ENCODE results near the gene GABRB1.

Gene GABRB1

DNA sequence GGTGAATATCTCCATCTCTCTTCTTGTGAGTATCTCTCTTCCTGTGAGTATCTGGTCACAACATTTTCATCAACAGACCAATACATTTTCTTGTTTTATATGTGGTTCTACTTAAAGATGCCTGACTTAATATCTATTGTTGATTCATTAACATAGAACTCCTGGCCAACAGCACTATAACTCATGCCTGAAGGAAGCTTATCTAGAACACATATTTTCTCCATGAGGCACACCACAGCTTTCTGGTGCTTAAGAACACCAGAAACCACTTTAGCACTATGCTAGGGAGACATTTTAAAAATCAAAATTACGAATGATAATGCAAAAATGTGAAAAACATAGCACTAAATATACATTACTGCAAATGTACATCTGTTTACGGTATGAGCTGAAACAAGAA lies 190.4 kb downstream of the GABRB1 start:
- H3K4me2 ChIP-seq (ENCODE audit: low read length), result no peak overlapping the region
- H3K4me1 ChIP-seq, result no peaks in the 10 kb centered on the region
- H3K9ac ChIP-seq, result no peak overlapping the region
- TF ChIP-seq, protein P1, sequence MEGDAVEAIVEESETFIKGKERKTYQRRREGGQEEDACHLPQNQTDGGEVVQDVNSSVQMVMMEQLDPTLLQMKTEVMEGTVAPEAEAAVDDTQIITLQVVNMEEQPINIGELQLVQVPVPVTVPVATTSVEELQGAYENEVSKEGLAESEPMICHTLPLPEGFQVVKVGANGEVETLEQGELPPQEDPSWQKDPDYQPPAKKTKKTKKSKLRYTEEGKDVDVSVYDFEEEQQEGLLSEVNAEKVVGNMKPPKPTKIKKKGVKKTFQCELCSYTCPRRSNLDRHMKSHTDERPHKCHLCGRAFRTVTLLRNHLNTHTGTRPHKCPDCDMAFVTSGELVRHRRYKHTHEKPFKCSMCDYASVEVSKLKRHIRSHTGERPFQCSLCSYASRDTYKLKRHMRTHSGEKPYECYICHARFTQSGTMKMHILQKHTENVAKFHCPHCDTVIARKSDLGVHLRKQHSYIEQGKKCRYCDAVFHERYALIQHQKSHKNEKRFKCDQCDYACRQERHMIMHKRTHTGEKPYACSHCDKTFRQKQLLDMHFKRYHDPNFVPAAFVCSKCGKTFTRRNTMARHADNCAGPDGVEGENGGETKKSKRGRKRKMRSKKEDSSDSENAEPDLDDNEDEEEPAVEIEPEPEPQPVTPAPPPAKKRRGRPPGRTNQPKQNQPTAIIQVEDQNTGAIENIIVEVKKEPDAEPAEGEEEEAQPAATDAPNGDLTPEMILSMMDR (IDR thresholded peaks at IDR 0.05), result no peak
- H2AFZ ChIP-seq, result no peak overlapping the region
- H3K27ac ChIP-seq, result no peak overlapping the region
- no peaks in the 10 kb centered on the region for H3K36me3 ChIP-seq (ENCODE audit: control insufficient read depth, insufficient read depth, low read length)
- H3K4me3 ChIP-seq (ENCODE audit: low read depth, low read length), result no peak overlapping the region
- H3K79me2 ChIP-seq, result no peaks in the 10 kb centered on the region
- no peaks in the 10 kb centered on the region for H3K9me3 ChIP-seq (ENCODE audit: control insufficient read depth, low read length)
- no peaks in the 10 kb centered on the region for H3K27me3 ChIP-seq (ENCODE audit: control insufficient read depth, insufficient read depth, low read length)

DNA sequence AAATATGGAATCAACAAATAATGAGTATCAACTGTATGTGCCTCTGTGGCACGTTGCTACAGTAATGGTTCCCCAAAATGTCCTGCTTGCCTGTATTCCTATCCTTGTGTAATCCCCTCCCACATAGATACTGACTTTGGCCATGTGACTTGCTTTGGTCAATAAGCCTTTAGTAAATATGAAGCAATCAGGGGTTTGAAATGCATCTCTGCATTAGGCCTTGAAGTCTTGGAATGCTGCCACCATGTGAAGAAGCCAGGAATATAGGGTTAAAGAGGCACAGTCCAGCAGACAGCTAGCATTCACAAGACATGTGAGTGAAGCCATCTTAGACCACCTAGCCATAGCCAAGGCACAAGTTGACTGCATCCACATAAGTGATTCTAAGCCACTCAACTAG lies 190.9 kb downstream of the GABRB1 start:
- H3K27ac ChIP-seq, result no peak overlapping the region
- no peak overlapping the region for H3K9ac ChIP-seq
- no peaks in the 10 kb centered on the region for H3K36me3 ChIP-seq (ENCODE audit: control insufficient read depth, insufficient read depth, low read length)
- H3K27me3 ChIP-seq (ENCODE audit: control insufficient read depth, insufficient read depth, low read length), result no peaks in the 10 kb centered on the region
- H3K9me3 ChIP-seq (ENCODE audit: control insufficient read depth, low read length), result no peaks in the 10 kb centered on the region
- H3K4me3 ChIP-seq (ENCODE audit: low read depth, low read length), result no peak overlapping the region
- TF ChIP-seq, protein P1 (IDR thresholded peaks at IDR 0.05), result no peak
- no peak overlapping the region for H2AFZ ChIP-seq
- no peaks in the 10 kb centered on the region for H3K79me2 ChIP-seq
- H3K4me2 ChIP-seq (ENCODE audit: low read length), result no peak overlapping the region
- no peaks in the 10 kb centered on the region for H3K4me1 ChIP-seq

DNA sequence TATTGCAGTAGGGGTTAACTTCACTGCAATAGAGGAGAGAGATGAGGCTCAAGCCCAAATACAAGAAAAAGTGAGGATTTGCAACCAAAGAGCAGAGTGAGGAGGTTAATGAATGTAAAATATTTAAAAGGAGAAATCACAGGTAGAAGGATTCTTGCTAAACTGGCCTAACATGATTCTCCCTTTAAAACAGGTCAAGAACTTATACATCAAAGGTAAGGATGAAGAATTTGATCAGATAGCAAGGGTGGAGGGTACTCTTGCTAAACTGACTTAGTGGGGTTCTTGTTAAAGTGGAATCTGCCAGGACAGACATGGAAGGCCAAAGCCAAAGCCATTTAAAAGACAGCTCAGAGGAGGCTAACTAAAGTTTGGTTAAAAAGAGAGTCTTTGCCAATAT lies 193.0 kb downstream of the GABRB1 start:
- H3K4me1 ChIP-seq, result no peaks in the 10 kb centered on the region
- TF ChIP-seq, protein P1 (IDR thresholded peaks at IDR 0.05), result no peak
- H3K27me3 ChIP-seq (ENCODE audit: control insufficient read depth, insufficient read depth, low read length), result no peaks in the 10 kb centered on the region
- H2AFZ ChIP-seq, result no peak overlapping the region
- no peak overlapping the region for H3K27ac ChIP-seq
- H3K4me2 ChIP-seq (ENCODE audit: low read length), result no peak overlapping the region
- H3K36me3 ChIP-seq (ENCODE audit: control insufficient read depth, insufficient read depth, low read length), result no peaks in the 10 kb centered on the region
- no peaks in the 10 kb centered on the region for H3K79me2 ChIP-seq
- H3K9me3 ChIP-seq (ENCODE audit: control insufficient read depth, low read length), result no peaks in the 10 kb centered on the region
- no peak overlapping the region for H3K9ac ChIP-seq
- H3K4me3 ChIP-seq (ENCODE audit: low read depth, low read length), result no peak overlapping the region

DNA sequence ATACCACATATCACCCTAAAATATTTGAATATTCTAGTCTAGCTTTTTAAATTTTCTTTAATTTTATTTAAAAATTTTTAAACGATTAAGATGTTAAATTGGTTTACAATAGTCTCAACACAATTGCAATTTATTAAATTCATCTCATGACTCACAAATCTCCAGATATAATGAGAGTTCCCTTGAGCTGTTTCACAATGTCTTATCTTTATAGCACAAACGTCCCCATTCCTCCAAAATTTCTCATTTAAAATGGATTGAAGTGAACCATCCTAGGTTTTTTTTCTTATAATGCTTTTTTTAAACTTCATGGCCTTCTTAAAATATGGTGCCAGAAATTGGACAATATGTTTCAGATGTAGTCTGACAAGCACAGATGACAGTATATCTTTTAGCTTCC lies 204.4 kb downstream of the GABRB1 start:
- Histone ChIP-seq H3K9me3 (ENCODE audit: control insufficient read depth, low read length) (no peaks in the 10 kb centered on the region), H3K36me3 (ENCODE audit: control insufficient read depth, insufficient read depth, low read length) (no peaks in the 10 kb centered on the region), H3K4me1 (no peaks in the 10 kb centered on the region), H3K9ac (no peak overlapping the region), H3K79me2 (no peaks in the 10 kb centered on the region), H2AFZ (no peak overlapping the region), H3K27ac (no peak overlapping the region), H3K4me2 (ENCODE audit: low read length) (no peak overlapping the region), H3K4me3 (ENCODE audit: low read depth, low read length) (no peak overlapping the region), H3K27me3 (ENCODE audit: control insufficient read depth, insufficient read depth, low read length) (no peaks in the 10 kb centered on the region)
- TF ChIP-seq, protein P1 (IDR thresholded peaks at IDR 0.05), result no peak

DNA sequence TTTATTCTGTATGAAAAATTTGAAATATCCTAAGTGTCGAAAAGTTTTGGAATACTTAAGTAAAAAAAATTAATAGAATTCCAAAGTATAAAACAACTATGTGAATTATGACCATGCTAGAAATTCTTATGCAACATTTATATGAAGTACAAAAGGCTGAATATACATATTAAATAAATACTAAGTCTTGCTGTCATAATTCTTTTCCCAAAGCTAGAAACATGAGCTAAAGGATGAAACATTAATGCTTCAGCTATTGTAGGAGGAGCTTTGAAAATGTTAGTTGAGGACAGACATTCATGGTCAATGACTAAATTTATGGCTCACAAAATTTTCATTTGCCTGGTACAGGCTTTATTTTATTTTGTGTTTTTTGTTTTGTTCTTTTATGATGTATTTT lies 207.3 kb downstream of the GABRB1 start:
- H3K79me2 ChIP-seq, result no peaks in the 10 kb centered on the region
- H3K36me3 ChIP-seq (ENCODE audit: control insufficient read depth, insufficient read depth, low read length), result no peaks in the 10 kb centered on the region
- H3K27me3 ChIP-seq (ENCODE audit: control insufficient read depth, insufficient read depth, low read length), result no peaks in the 10 kb centered on the region
- TF ChIP-seq, protein P1 (IDR thresholded peaks at IDR 0.05), result no peak
- no peaks in the 10 kb centered on the region for H3K9me3 ChIP-seq (ENCODE audit: control insufficient read depth, low read length)
- no peak overlapping the region for H3K4me3 ChIP-seq (ENCODE audit: low read depth, low read length)
- H3K27ac ChIP-seq, result no peak overlapping the region
- no peak overlapping the region for H3K9ac ChIP-seq
- H2AFZ ChIP-seq, result no peak overlapping the region
- H3K4me1 ChIP-seq, result no peaks in the 10 kb centered on the region
- no peak overlapping the region for H3K4me2 ChIP-seq (ENCODE audit: low read length)
